ENCODE data around the gene CYP26C1.

DNA sequence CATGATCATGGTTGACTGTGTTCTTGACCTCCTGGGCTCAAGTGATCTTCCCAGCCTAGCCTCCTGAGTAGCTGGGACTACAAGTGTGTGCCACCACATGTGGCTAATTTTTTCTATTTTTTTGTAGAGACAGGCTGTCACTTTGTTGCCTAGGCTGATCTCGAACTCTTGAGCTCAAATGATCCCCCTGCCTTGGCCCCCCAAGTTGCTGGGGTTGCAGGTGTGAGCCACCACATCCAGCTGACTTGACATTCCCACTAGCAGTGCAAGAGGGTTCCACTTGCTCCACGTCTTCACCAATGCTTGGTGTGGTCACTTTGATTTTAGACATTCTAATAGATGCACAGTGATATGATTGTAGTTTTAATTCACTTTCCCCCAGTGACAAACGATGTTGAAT, 38.2 kb downstream of the CYP26C1 start:
- TF ChIP-seq, protein P1, sequence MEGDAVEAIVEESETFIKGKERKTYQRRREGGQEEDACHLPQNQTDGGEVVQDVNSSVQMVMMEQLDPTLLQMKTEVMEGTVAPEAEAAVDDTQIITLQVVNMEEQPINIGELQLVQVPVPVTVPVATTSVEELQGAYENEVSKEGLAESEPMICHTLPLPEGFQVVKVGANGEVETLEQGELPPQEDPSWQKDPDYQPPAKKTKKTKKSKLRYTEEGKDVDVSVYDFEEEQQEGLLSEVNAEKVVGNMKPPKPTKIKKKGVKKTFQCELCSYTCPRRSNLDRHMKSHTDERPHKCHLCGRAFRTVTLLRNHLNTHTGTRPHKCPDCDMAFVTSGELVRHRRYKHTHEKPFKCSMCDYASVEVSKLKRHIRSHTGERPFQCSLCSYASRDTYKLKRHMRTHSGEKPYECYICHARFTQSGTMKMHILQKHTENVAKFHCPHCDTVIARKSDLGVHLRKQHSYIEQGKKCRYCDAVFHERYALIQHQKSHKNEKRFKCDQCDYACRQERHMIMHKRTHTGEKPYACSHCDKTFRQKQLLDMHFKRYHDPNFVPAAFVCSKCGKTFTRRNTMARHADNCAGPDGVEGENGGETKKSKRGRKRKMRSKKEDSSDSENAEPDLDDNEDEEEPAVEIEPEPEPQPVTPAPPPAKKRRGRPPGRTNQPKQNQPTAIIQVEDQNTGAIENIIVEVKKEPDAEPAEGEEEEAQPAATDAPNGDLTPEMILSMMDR (IDR thresholded peaks at IDR 0.05), result no peak
- no peak for TF ChIP-seq POLR2AphosphoS5 (IDR thresholded peaks at IDR 0.05)
- TF ChIP-seq POLR2A (IDR thresholded peaks at IDR 0.05), result no peak
